Neural cell (in vitro differentiated cells): ENCODE results near the gene RNF13. TPM values are rescaled to one million over a fixed set of nuclear protein-coding genes. Genes with fewer than 3 reads are reported as not detected.
A peak's percentile ranks its signal among the peaks of the same experiment; 100 is the strongest.

Source experiments
- H2AFZ ChIP-seq: fragments of 200-600, 300-800 bp; sonication (generic), shearing (Covaris generic); 2 replicates; pipeline ENCODE4 v1.6.0; 2014; ENCODE audit warnings: low read depth, mild to moderate bottlenecking, antibody characterized with exemption, low read length, moderate library complexity
- H3F3A ChIP-seq: fragments of 200-600 bp; shearing (Covaris generic); 2 replicates; pipeline ENCODE4 v1.6.1; 2016; ENCODE audit warnings: mild to moderate bottlenecking, moderate library complexity, mixed read lengths, antibody characterized with exemption, low read length; ENCODE audit not compliant: insufficient read depth, poor library complexity, severe bottlenecking
- H3K27ac ChIP-seq: fragments of 200-600, 300-800 bp; sonication (generic), shearing (Covaris generic); 2 replicates; pipeline ENCODE4 v1.5.1; 2014; ENCODE audit warnings: mild to moderate bottlenecking, low read length, moderate library complexity
- H3K27me3 ChIP-seq: fragments of 300-800, 200-600 bp; sonication (generic), shearing (Covaris generic); 2 replicates; pipeline ENCODE4 v1.6.0; 2014; ENCODE audit warnings: mild to moderate bottlenecking, low read depth, low read length, moderate library complexity; ENCODE audit not compliant: insufficient read depth
- H3K36me3 ChIP-seq: fragments of 300-800, 200-600 bp; sonication (generic), shearing (Covaris generic); 2 replicates; pipeline ENCODE4 v1.5.1; 2014; ENCODE audit warnings: mild to moderate bottlenecking, antibody characterized with exemption, low read length, moderate library complexity; ENCODE audit not compliant: insufficient read depth
- H3K4me2 ChIP-seq: fragments of 300-800, 200-600 bp; sonication (generic), shearing (Covaris generic); 2 replicates; pipeline ENCODE4 v1.6.0; 2014; ENCODE audit warnings: mild to moderate bottlenecking, low read length
- H3K4me3 ChIP-seq: fragments of 300-800, 200-600 bp; sonication (generic), shearing (Covaris generic); 2 replicates; pipeline ENCODE4 v1.5.1; 2014; ENCODE audit warnings: mild to moderate bottlenecking, low read length, moderate library complexity
- H3K79me2 ChIP-seq: fragments of 200-600 bp; shearing (Covaris generic); replicated peaks from 2 replicates; pipeline ENCODE4 v1.6.0; 2014; ENCODE audit warnings: mild to moderate bottlenecking, low read length, moderate library complexity; ENCODE audit not compliant: insufficient read depth
- H3K9ac ChIP-seq: fragments of 300-800, 200-600 bp; sonication (generic), shearing (Covaris generic); 2 replicates; pipeline ENCODE4 v1.6.1; 2016; ENCODE audit warnings: mild to moderate bottlenecking, low read length, mixed read lengths
- H3K9me2 ChIP-seq: fragments of 200-600 bp; shearing (Covaris generic); 2 replicates; pipeline ENCODE4 v1.6.1; 2016; ENCODE audit warnings: mild to moderate bottlenecking, low read length, mixed read lengths; ENCODE audit not compliant: insufficient read depth
- H3K9me3 ChIP-seq: fragments of 200-600, 300-800 bp; sonication (generic), shearing (Covaris generic); 2 replicates; pipeline ENCODE4 v1.6.1; 2016; ENCODE audit warnings: mild to moderate bottlenecking, mixed run types, low read length, moderate library complexity, mixed read lengths
- H4K20me1 ChIP-seq: fragments of 200-600 bp; shearing (Covaris generic); 2 replicates; pipeline ENCODE4 v1.6.1; 2016; ENCODE audit warnings: mild to moderate bottlenecking, mixed run types; ENCODE audit not compliant: insufficient read depth
- CTCF ChIP-seq: fragments of 450-650 bp; IDR thresholded peaks from 2 replicates; pipeline ENCODE4 v1.5.1; 2014; ENCODE audit warnings: antibody characterized with exemption, mild to moderate bottlenecking, moderate library complexity; ENCODE audit not compliant: poor library complexity, severe bottlenecking
- EP300 ChIP-seq: fragments of 450-650 bp; conservative IDR thresholded peaks from 2 replicates; pipeline ENCODE4 v1.6.1; 2014; ENCODE audit warnings: antibody characterized with exemption, mild to moderate bottlenecking, moderate library complexity; ENCODE audit not compliant: poor library complexity, severe bottlenecking
- EZH2 ChIP-seq: fragments of 200-600, 300-800 bp; shearing (Covaris generic), sonication (generic); IDR thresholded peaks from 2 replicates; pipeline ENCODE4 v1.6.1; 2014; ENCODE audit warnings: antibody characterized with exemption, low read length, borderline replicate concordance, mild to moderate bottlenecking; ENCODE audit not compliant: insufficient read depth, poor library complexity, severe bottlenecking
- MXI1 ChIP-seq: fragments of 450-650 bp; conservative IDR thresholded peaks from 2 replicates; pipeline ENCODE4 v1.6.1; 2014; ENCODE audit warnings: antibody characterized with exemption, mild to moderate bottlenecking; ENCODE audit not compliant: poor library complexity, severe bottlenecking
- POLR2AphosphoS5 ChIP-seq: IDR thresholded peaks from 2 replicates; pipeline ENCODE4 v1.6.1; 2012
- RAD21 ChIP-seq: fragments of 450-650 bp; conservative IDR thresholded peaks from 2 replicates; pipeline ENCODE4 v1.6.1; 2014; ENCODE audit warnings: antibody characterized with exemption, mild to moderate bottlenecking, moderate library complexity
- REST ChIP-seq: IDR thresholded peaks from 2 replicates; pipeline ENCODE4 v1.6.1; 2012; ENCODE audit warnings: borderline replicate concordance
- SMC3 ChIP-seq: fragments of 450-650 bp; conservative IDR thresholded peaks from 2 replicates; pipeline ENCODE4 v1.6.1; 2014; ENCODE audit warnings: antibody characterized with exemption, mild to moderate bottlenecking, moderate library complexity; ENCODE audit not compliant: poor library complexity
- TAF1 ChIP-seq: IDR thresholded peaks from 2 replicates; pipeline ENCODE4 v1.6.1; 2012; ENCODE audit warnings: low read depth
- polyA plus RNA-seq: library from polyadenylated mRNA; depleted of rRNA; stranded (reverse); fragments of >200 nt; gene quantifications from 2 replicates; pipeline ENCODE4 v1.2.3, GENCODE V29; 2014

The RNF13 gene
- polyA plus RNA-seq, 1 donor from 2014 or later, result 52.3 TPM

DNA sequence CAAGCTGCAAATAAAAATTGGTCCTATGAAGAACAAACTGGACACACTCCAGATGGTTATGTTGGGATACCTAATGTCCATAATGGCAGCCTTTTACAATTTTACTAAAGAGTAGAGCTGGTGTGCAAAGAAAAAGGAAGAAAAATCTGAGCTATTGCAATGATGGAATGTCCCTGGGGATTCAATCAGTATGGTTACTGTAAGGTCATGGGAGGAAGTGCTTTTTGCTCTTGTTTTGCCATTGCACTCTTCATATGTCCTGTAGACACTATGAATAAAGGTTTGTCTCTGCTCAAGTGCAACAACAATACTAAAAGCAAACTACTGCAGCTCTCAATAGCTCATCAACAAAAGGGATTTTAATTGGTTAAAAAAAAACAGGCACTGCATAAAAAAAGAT lies 152.3 kb downstream of the RNF13 start:
- H3K4me3 ChIP-seq, result no peak overlapping the region
- no peaks in the 10 kb centered on the region for H3F3A ChIP-seq
- H3K4me2 ChIP-seq, result no peak overlapping the region
- peaks cover 84% of the 10 kb centered on the region for H3K79me2 ChIP-seq
- no peaks in the 10 kb centered on the region for H3K9me2 ChIP-seq
- no peak overlapping the region for H3K27ac ChIP-seq
- peaks cover 19% of the 10 kb centered on the region for H4K20me1 ChIP-seq
- TF ChIP-seq POLR2AphosphoS5 (no peak), EP300 (no peak), CTCF (no peak), SMC3 (no peak), RAD21 (no peak)
- H3K9me3 ChIP-seq, result no peaks in the 10 kb centered on the region
- no peaks in the 10 kb centered on the region for H3K27me3 ChIP-seq
- H3K36me3 ChIP-seq, result no peaks in the 10 kb centered on the region
- H3K9ac ChIP-seq, result no peak overlapping the region
- no peak overlapping the region for H2AFZ ChIP-seq

GRCh38 chr3:149967086-149967685 lies 154.2 kb downstream of the RNF13 start:
- peaks cover 79% of the 10 kb centered on the region for H3K79me2 ChIP-seq
- peak overlapping the region; percentile 64 for H3K4me2 ChIP-seq
- TF ChIP-seq RAD21, result peak; percentile 84
- no peak for TF ChIP-seq EZH2
- TF ChIP-seq SMC3, result peak; percentile 80
- peak; percentile 82 for TF ChIP-seq CTCF
- H4K20me1 ChIP-seq, result peaks cover 19% of the 10 kb centered on the region
- no peaks in the 10 kb centered on the region for H3K27me3 ChIP-seq
- H2AFZ ChIP-seq, result no peak overlapping the region
- H3K27ac ChIP-seq, result no peak overlapping the region
- H3K9ac ChIP-seq, result no peak overlapping the region
- no peaks in the 10 kb centered on the region for H3K36me3 ChIP-seq
- no peaks in the 10 kb centered on the region for H3F3A ChIP-seq
- H3K9me3 ChIP-seq, result no peaks in the 10 kb centered on the region
- peak overlapping the region; percentile 71 for H3K4me3 ChIP-seq
- no peaks in the 10 kb centered on the region for H3K9me2 ChIP-seq

DNA sequence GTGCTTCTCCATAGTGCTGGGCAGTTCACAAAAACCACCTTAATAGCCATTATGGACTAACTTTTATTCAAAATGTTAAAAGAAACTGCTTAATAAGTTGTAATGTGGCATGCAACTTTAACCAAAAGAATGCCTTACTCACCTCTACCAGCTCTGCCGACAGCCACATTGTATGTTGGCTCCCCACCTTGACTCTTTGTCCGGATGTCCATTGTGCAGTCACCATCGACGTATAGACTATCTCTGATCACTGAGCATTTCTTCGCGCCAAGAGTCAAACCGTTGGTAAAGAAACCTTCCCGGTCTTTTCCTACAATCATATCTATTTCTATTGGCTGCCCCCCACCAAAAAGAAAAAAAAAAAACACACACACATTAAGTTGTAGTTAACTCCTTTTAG lies 155.2 kb downstream of the RNF13 start:
- Histone ChIP-seq H4K20me1 (peaks cover 19% of the 10 kb centered on the region), H3K4me3 (peak overlapping the region; percentile 71), H3K9me2 (no peaks in the 10 kb centered on the region), H3K79me2 (peaks cover 79% of the 10 kb centered on the region), H3K9me3 (no peaks in the 10 kb centered on the region), H3K4me2 (peak overlapping the region; percentile 64), H3K27ac (peak overlapping the region; percentile 96), H2AFZ (no peak overlapping the region), H3K36me3 (no peaks in the 10 kb centered on the region), H3K9ac (peak overlapping the region; percentile 96), H3F3A (no peaks in the 10 kb centered on the region), H3K27me3 (no peaks in the 10 kb centered on the region)
- TF ChIP-seq REST (no peak), POLR2AphosphoS5 (no peak), RAD21 (no peak), TAF1 (no peak), SMC3 (no peak), MXI1 (no peak), CTCF (no peak), EP300 (no peak), EZH2 (no peak)
